Measurements from ENCODE around the gene VWA3B. TPM values are rescaled to one million over a fixed set of nuclear protein-coding genes. Genes with fewer than 3 reads are reported as not detected.

VWA3B gene
- total RNA-seq, 3 donors from 2014 or later: 1.2 to 2.8 (median 2.7) TPM

DNA sequence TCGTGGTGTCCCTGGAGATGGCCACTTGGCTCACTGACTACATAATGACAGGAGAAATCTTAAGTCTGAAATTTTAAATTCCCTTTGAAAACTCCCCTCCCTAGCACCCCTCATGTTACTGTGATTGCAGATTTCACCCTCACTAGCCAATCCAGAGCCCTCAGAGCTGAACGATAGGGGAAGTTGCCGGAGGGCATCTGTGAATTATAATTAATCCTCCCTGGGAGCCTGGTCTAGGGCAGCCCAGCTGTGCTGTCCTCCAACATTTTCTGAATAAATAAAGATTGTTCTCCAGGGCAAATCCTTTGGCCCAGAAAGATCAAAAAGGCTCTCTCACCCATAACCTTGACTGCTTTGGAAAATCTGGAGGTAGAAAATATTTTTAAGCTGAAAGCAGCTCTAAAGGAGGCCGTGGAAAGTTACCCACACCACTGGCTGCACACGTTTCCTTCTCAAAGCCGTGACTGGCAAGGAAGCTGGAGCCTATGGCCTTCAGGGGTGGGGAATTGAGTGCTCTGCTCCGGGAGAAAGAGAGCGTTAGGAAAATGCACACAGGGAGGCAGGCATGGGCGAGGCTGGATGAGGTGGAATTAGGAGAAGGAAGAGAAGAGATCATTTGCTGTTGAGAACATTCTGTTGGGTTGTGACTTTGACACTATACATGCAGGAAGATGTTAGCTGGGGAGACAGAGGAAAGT, 190.3 kb downstream of the VWA3B start:
- peak; percentile 56 to 64 (median 56) for DNase-seq
- intact Hi-C loops (cut with DNase I, micrococcal nuclease): loop anchor here in 1 of 2 donors (10.0 kb wide), 1 partner anchor 473 kb away; no protein-coding TSS in a partner anchor

GRCh38 chr2:98278074-98278473, 191.1 kb downstream of the VWA3B start:
- Histone ChIP-seq H3K4me1 (ENCODE audit: low read depth) (peaks cover 31% of the 10 kb centered on the region), H3K9me3 (no peaks in the 10 kb centered on the region), H3K36me3 (ENCODE audit: low read depth) (no peaks in the 10 kb centered on the region), H3K4me3 (no peak overlapping the region)
- TF ChIP-seq CTCF (IDR thresholded peaks at IDR 0.05): no peak
- DNase-seq (no peak), ATAC-seq (no peak)
- intact Hi-C loops (cut with DNase I, micrococcal nuclease): loop anchor here in 1 of 2 donors (10.0 kb wide), 1 partner anchor 473 kb away; no protein-coding TSS in a partner anchor

More for the DNA sequence above, 190.3 kb downstream of the VWA3B start:
- no peak overlapping the region for H3K4me3 ChIP-seq
- H3K4me1 ChIP-seq (ENCODE audit: low read depth): peaks cover 31% of the 10 kb centered on the region
- ATAC-seq: peak; percentile 66
- TF ChIP-seq CTCF (IDR thresholded peaks at IDR 0.05): no peak
- no peaks in the 10 kb centered on the region for H3K36me3 ChIP-seq (ENCODE audit: low read depth)
- no peaks in the 10 kb centered on the region for H3K9me3 ChIP-seq

DNA sequence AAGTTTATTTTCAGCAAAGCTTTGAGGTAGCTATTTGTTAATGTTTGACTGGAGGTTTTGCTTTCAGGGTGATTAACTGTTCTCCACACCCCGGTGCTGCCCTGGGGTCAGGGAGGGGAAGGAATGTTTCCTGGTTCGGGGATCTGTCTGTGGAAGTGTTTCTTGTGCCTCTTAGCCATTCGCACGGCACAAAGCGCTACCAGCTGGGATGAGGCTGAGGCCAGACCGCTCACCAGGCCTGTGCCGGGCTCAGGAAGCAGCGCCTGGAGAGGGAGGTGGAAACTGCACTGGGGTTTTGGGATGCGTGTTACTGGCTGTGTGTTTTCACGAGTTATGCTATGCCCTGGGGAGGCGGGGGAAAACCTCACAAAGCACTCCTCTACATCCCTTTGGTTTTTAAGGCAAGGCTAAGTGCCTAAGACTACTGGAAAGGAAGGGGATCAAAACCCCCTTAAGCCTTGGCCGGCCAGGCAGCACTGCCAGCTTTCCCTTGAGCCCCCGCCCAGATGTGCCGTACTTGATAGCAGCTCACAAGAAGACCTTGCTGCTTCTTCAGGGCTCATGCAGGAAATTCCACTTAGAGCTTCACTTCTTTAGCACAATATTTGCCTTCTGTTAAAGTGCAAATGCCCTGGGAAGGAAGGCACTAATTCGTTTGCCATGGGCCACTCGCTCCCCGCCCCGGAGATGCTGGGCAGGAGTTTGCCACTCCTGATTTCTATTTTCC, 193.6 kb downstream of the VWA3B start:
- H3K4me3 ChIP-seq: no peak overlapping the region
- DNase-seq: peak; percentile 69 to 82 (median 76)
- ATAC-seq: peak; percentile 89

GRCh38 chr2:98281607-98282006, 194.6 kb downstream of the VWA3B start:
- Histone ChIP-seq H3K4me3 (no peak overlapping the region), H3K4me1 (ENCODE audit: low read depth) (peaks cover 31% of the 10 kb centered on the region), H3K9me3 (no peaks in the 10 kb centered on the region), H3K36me3 (ENCODE audit: low read depth) (no peaks in the 10 kb centered on the region)
- no peak for TF ChIP-seq CTCF (IDR thresholded peaks at IDR 0.05)
- DNase-seq: no peak
- intact Hi-C loops (cut with DNase I, micrococcal nuclease): no loop called here
- ATAC-seq: no peak

More for the DNA sequence above, 193.6 kb downstream of the VWA3B start:
- no peaks in the 10 kb centered on the region for H3K9me3 ChIP-seq
- TF ChIP-seq CTCF (IDR thresholded peaks at IDR 0.05): no peak
- H3K4me1 ChIP-seq (ENCODE audit: low read depth): peaks cover 31% of the 10 kb centered on the region
- H3K36me3 ChIP-seq (ENCODE audit: low read depth): no peaks in the 10 kb centered on the region
- intact Hi-C loops (cut with DNase I, micrococcal nuclease): no loop called here

GRCh38 chr2:98282109-98282508, 195.1 kb downstream of the VWA3B start:
- Histone ChIP-seq H3K4me3 (no peak overlapping the region), H3K9me3 (no peaks in the 10 kb centered on the region), H3K36me3 (ENCODE audit: low read depth) (no peaks in the 10 kb centered on the region), H3K4me1 (ENCODE audit: low read depth) (peaks cover 31% of the 10 kb centered on the region)
- ATAC-seq (peak; percentile 19), DNase-seq (no peak)
- intact Hi-C loops (cut with DNase I, micrococcal nuclease): no loop called here
- TF ChIP-seq CTCF (IDR thresholded peaks at IDR 0.05): no peak
